DND-41 (cell line): ENCODE measurements around the gene EPHA7.

ENCODE experiments used
- ATAC-seq: fragments of 200-7000 bp; cut with Tn5 transposase; 3 replicates; pipeline ENCODE4 v1.9.1; 2021; ENCODE audit warnings: low read depth; ENCODE audit not compliant: insufficient read depth
- DNase-seq: peaks from one replicate; pipeline ENCODE4 v3.0.0-alpha.2; 2020
- H2AFZ ChIP-seq: 2 replicates; pipeline ENCODE4 v1.6.0; 2012; ENCODE audit warnings: low read depth, low read length
- H3K27ac ChIP-seq: 2 replicates; pipeline ENCODE4 v1.5.1; 2012; ENCODE audit warnings: low read length, inconsistent platforms
- H3K27me3 ChIP-seq: fragments of 200-600 bp; sonication (generic); 2 replicates; pipeline ENCODE4 v1.6.0; 2012; ENCODE audit warnings: low read length, mild to moderate bottlenecking, inconsistent platforms; ENCODE audit not compliant: insufficient read depth, poor library complexity
- H3K36me3 ChIP-seq: 2 replicates; pipeline ENCODE4 v1.5.1; 2012; ENCODE audit warnings: low read length, inconsistent platforms; ENCODE audit not compliant: insufficient read depth
- H3K4me1 ChIP-seq: 2 replicates; pipeline ENCODE4 v1.5.1; 2012; ENCODE audit warnings: mild to moderate bottlenecking, low read length; ENCODE audit not compliant: insufficient read depth
- H3K4me2 ChIP-seq: 2 replicates; pipeline ENCODE4 v1.6.0; 2012; ENCODE audit warnings: mild to moderate bottlenecking, moderate library complexity, low read length, inconsistent platforms; ENCODE audit not compliant: insufficient read depth
- H3K4me3 ChIP-seq, 2 experiments: fragments of 200-600 bp in 1 of 2; shearing (Covaris generic) in 1 of 2; 2 replicates each; pipeline ENCODE4 v1.5.1; 2012 to 2016; ENCODE audit warnings: inconsistent platforms in 2 of 2, low read length in 2 of 2, mild to moderate bottlenecking in 2 of 2, low read depth in 1 of 2, moderate library complexity in 1 of 2
- H3K79me2 ChIP-seq: 2 replicates; pipeline ENCODE4 v1.6.0; 2012; ENCODE audit warnings: low read length, inconsistent platforms; ENCODE audit not compliant: insufficient read depth
- H3K9ac ChIP-seq: 2 replicates; pipeline ENCODE4 v1.6.0; 2012; ENCODE audit warnings: low read depth, mild to moderate bottlenecking, inconsistent platforms, low read length, moderate library complexity
- H3K9me3 ChIP-seq: 2 replicates; pipeline ENCODE4 v1.5.1; 2012; ENCODE audit warnings: low read length, moderate library complexity, mild to moderate bottlenecking, inconsistent platforms; ENCODE audit not compliant: insufficient read depth, severe bottlenecking
- H4K20me1 ChIP-seq: 2 replicates; pipeline ENCODE4 v1.6.0; 2012; ENCODE audit warnings: low read length; ENCODE audit not compliant: insufficient read depth
- CTCF ChIP-seq: IDR thresholded peaks from 2 replicates; pipeline ENCODE4 v1.5.1; 2012; ENCODE audit warnings: borderline replicate concordance, low read length, moderate library complexity, mild to moderate bottlenecking; ENCODE audit not compliant: poor library complexity, severe bottlenecking; ENCODE audit errors: extremely low read depth
- EZH2 ChIP-seq: IDR thresholded peaks from 3 replicates; pipeline ENCODE4 v1.6.1; 2012; ENCODE audit warnings: borderline replicate concordance, low read depth, mild to moderate bottlenecking, moderate library complexity, low read length, inconsistent platforms; ENCODE audit not compliant: severe bottlenecking

The EPHA7 gene

GRCh38 chr6:93293872-93294271, 125.5 kb downstream of the EPHA7 start:
- TF ChIP-seq EZH2: no peak
- TF ChIP-seq CTCF: no peak
- Histone ChIP-seq H3K9ac (no peak overlapping the region), H4K20me1 (no peaks in the 10 kb centered on the region), H3K4me3 (no peak overlapping the region), H3K27me3 (no peaks in the 10 kb centered on the region), H3K79me2 (no peaks in the 10 kb centered on the region), H3K9me3 (no peaks in the 10 kb centered on the region), H3K27ac (no peak overlapping the region), H3K4me2 (no peak overlapping the region), H3K36me3 (no peaks in the 10 kb centered on the region), H2AFZ (no peak overlapping the region), H3K4me1 (no peaks in the 10 kb centered on the region)
- DNase-seq (no peak), ATAC-seq (no peak)

GRCh38 chr6:93293460-93293859, 125.9 kb downstream of the EPHA7 start:
- ATAC-seq (no peak), DNase-seq (no peak)
- Histone ChIP-seq H3K4me1 (no peaks in the 10 kb centered on the region), H3K9me3 (no peaks in the 10 kb centered on the region), H2AFZ (no peak overlapping the region), H3K9ac (no peak overlapping the region), H3K79me2 (no peaks in the 10 kb centered on the region), H3K27me3 (no peaks in the 10 kb centered on the region), H3K4me2 (no peak overlapping the region), H4K20me1 (no peaks in the 10 kb centered on the region), H3K27ac (no peak overlapping the region), H3K36me3 (no peaks in the 10 kb centered on the region), H3K4me3 (no peak overlapping the region)
- no peak for TF ChIP-seq EZH2
- no peak for TF ChIP-seq CTCF

- DNase-seq (peak; percentile 1), ATAC-seq (no peak)
- Histone ChIP-seq H3K27ac (no peak overlapping the region), H3K79me2 (no peaks in the 10 kb centered on the region), H3K36me3 (no peaks in the 10 kb centered on the region), H3K27me3 (no peaks in the 10 kb centered on the region), H3K4me3 (no peak overlapping the region), H3K9me3 (no peaks in the 10 kb centered on the region), H3K4me2 (no peak overlapping the region), H3K9ac (no peak overlapping the region), H3K4me1 (no peaks in the 10 kb centered on the region), H2AFZ (no peak overlapping the region), H4K20me1 (no peaks in the 10 kb centered on the region)
- TF ChIP-seq EZH2 (no peak), CTCF (no peak)
These were observed 136.8 kb downstream of the EPHA7 start for GRCh38 chr6:93282521-93283031.

GRCh38 chr6:93278241-93278640, 141.1 kb downstream of the EPHA7 start:
- no peak for TF ChIP-seq CTCF
- no peak for TF ChIP-seq EZH2
- no peak overlapping the region for H3K9ac ChIP-seq
- ATAC-seq: no peak
- H4K20me1 ChIP-seq: no peaks in the 10 kb centered on the region
- no peak overlapping the region for H3K4me2 ChIP-seq
- DNase-seq: no peak
- no peak overlapping the region for H3K27ac ChIP-seq
- no peak overlapping the region for H2AFZ ChIP-seq
- no peaks in the 10 kb centered on the region for H3K9me3 ChIP-seq
- no peak overlapping the region for H3K4me3 ChIP-seq
- no peaks in the 10 kb centered on the region for H3K79me2 ChIP-seq
- H3K36me3 ChIP-seq: no peaks in the 10 kb centered on the region
- H3K27me3 ChIP-seq: no peaks in the 10 kb centered on the region
- no peaks in the 10 kb centered on the region for H3K4me1 ChIP-seq
